DND-41 (cell line): ENCODE data around the gene COX6A2.

Experiments used
- ATAC-seq: fragments of 200-7000 bp; cut with Tn5 transposase; 3 replicates; pipeline ENCODE4 v1.9.1; 2021; ENCODE audit warnings: low read depth; ENCODE audit not compliant: insufficient read depth
- DNase-seq: peaks from one replicate; pipeline ENCODE4 v3.0.0-alpha.2; 2020
- H2AFZ ChIP-seq: 2 replicates; pipeline ENCODE4 v1.6.0; 2012; ENCODE audit warnings: low read depth, low read length
- H3K27ac ChIP-seq: 2 replicates; pipeline ENCODE4 v1.5.1; 2012; ENCODE audit warnings: low read length, inconsistent platforms
- H3K27me3 ChIP-seq: fragments of 200-600 bp; sonication (generic); 2 replicates; pipeline ENCODE4 v1.6.0; 2012; ENCODE audit warnings: low read length, mild to moderate bottlenecking, inconsistent platforms; ENCODE audit not compliant: insufficient read depth, poor library complexity
- H3K36me3 ChIP-seq: 2 replicates; pipeline ENCODE4 v1.5.1; 2012; ENCODE audit warnings: low read length, inconsistent platforms; ENCODE audit not compliant: insufficient read depth
- H3K4me1 ChIP-seq: 2 replicates; pipeline ENCODE4 v1.5.1; 2012; ENCODE audit warnings: mild to moderate bottlenecking, low read length; ENCODE audit not compliant: insufficient read depth
- H3K4me2 ChIP-seq: 2 replicates; pipeline ENCODE4 v1.6.0; 2012; ENCODE audit warnings: mild to moderate bottlenecking, moderate library complexity, low read length, inconsistent platforms; ENCODE audit not compliant: insufficient read depth
- H3K4me3 ChIP-seq, 2 experiments: fragments of 200-600 bp in 1 of 2; shearing (Covaris generic) in 1 of 2; 2 replicates each; pipeline ENCODE4 v1.5.1; 2012 to 2016; ENCODE audit warnings: inconsistent platforms in 2 of 2, low read length in 2 of 2, mild to moderate bottlenecking in 2 of 2, low read depth in 1 of 2, moderate library complexity in 1 of 2
- H3K79me2 ChIP-seq: 2 replicates; pipeline ENCODE4 v1.6.0; 2012; ENCODE audit warnings: low read length, inconsistent platforms; ENCODE audit not compliant: insufficient read depth
- H3K9ac ChIP-seq: 2 replicates; pipeline ENCODE4 v1.6.0; 2012; ENCODE audit warnings: low read depth, mild to moderate bottlenecking, inconsistent platforms, low read length, moderate library complexity
- H3K9me3 ChIP-seq: 2 replicates; pipeline ENCODE4 v1.5.1; 2012; ENCODE audit warnings: low read length, moderate library complexity, mild to moderate bottlenecking, inconsistent platforms; ENCODE audit not compliant: insufficient read depth, severe bottlenecking
- H4K20me1 ChIP-seq: 2 replicates; pipeline ENCODE4 v1.6.0; 2012; ENCODE audit warnings: low read length; ENCODE audit not compliant: insufficient read depth
- CTCF ChIP-seq: IDR thresholded peaks from 2 replicates; pipeline ENCODE4 v1.5.1; 2012; ENCODE audit warnings: borderline replicate concordance, low read length, moderate library complexity, mild to moderate bottlenecking; ENCODE audit not compliant: poor library complexity, severe bottlenecking; ENCODE audit errors: extremely low read depth
- EZH2 ChIP-seq: IDR thresholded peaks from 3 replicates; pipeline ENCODE4 v1.6.1; 2012; ENCODE audit warnings: borderline replicate concordance, low read depth, mild to moderate bottlenecking, moderate library complexity, low read length, inconsistent platforms; ENCODE audit not compliant: severe bottlenecking

COX6A2 gene

GRCh38 chr16:31461201-31461920 lies 33.2 kb upstream of the COX6A2 start:
- Histone ChIP-seq H3K79me2 (peaks cover 31% of the 10 kb centered on the region), H3K27me3 (no peaks in the 10 kb centered on the region), H3K9me3 (no peaks in the 10 kb centered on the region), H4K20me1 (peaks cover 21% of the 10 kb centered on the region), H3K9ac (no peak overlapping the region), H3K27ac (peak overlapping the region; percentile 13), H3K4me2 (peak overlapping the region; percentile 86; the same call in 1 of the 2 replicates), H3K36me3 (peaks cover 41% of the 10 kb centered on the region), H3K4me3 (no peak overlapping the region), H3K4me1 (peaks cover 39% of the 10 kb centered on the region), H2AFZ (no peak overlapping the region)
- DNase-seq (no peak), ATAC-seq (no peak)
- TF ChIP-seq EZH2 (no peak), CTCF (no peak)

- peaks cover 42% of the 10 kb centered on the region for H3K4me1 ChIP-seq
- TF ChIP-seq EZH2: no peak
- peak; percentile 74 for TF ChIP-seq CTCF
- ATAC-seq (no peak), DNase-seq (peak; percentile 44)
- peak overlapping the region; percentile 86 for H3K4me2 ChIP-seq
- H2AFZ ChIP-seq: peak overlapping the region; percentile 91
- H3K9ac ChIP-seq: peak overlapping the region; percentile 79
- peak overlapping the region; percentile 94 for H3K27ac ChIP-seq
- H3K4me3 ChIP-seq: peak overlapping the region; percentile 62 to 67; a peak in 3 of 4 replicates
- no peaks in the 10 kb centered on the region for H3K9me3 ChIP-seq
- peaks cover 40% of the 10 kb centered on the region for H3K36me3 ChIP-seq
- peaks cover 26% of the 10 kb centered on the region for H4K20me1 ChIP-seq
- H3K79me2 ChIP-seq: peaks cover 36% of the 10 kb centered on the region
- H3K27me3 ChIP-seq: no peaks in the 10 kb centered on the region
Observed at GRCh38 chr16:31460582-31461002, 32.4 kb upstream of the COX6A2 start.

DNA sequence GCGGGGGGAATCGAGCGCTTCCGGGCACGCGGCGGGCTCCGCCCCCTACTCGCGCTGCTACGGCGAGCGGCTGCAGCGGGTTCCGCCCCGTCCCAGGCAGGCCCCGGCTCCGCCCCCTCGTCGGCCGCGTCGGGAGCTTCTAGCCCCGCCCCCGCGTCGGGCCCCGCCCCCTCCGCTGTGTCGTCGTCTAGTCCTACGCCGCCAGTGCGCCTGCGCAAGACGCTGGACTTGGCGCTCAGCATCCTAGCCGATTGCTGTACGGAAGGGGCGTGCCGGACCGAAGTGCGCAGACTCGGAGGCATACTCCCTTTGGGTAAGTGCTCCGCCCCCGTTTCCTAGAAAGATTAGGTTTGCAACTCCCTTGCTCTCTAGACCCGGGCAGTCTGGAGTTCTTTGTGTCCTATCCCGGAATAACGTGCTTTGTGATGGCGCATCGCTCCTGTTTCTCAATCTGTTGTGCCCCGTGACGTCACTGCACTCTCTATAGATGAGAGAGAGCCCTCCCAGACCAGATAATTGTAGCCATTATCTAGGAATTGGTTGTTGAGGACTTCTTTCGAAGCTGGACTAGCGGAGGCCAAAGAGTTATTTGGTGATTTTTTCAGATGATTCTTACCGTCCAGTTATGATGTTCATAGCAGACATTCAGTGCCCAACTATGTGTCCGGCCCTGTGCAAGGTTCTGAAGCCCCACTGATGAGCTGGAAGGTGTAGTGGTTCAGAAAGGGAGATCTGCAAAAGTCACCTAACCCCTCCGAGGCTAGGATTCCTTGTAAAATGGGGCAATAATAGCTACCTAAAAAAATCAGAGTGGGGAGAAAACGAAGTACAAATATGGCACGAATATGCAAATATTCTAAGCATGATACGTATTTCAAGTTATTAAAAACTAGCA lies 31.8 kb upstream of the COX6A2 start:
- peaks cover 43% of the 10 kb centered on the region for H3K79me2 ChIP-seq
- peak overlapping the region; percentile 95 for H3K4me2 ChIP-seq
- DNase-seq (peak; percentile 100), ATAC-seq (peak; percentile 74)
- H3K27me3 ChIP-seq: no peaks in the 10 kb centered on the region
- TF ChIP-seq EZH2 (no peak), CTCF (no peak)
- H3K9me3 ChIP-seq: no peaks in the 10 kb centered on the region
- peak overlapping the region; percentile 80 for H3K9ac ChIP-seq
- peak overlapping the region; percentile 91 for H2AFZ ChIP-seq
- peaks cover 33% of the 10 kb centered on the region for H4K20me1 ChIP-seq
- H3K36me3 ChIP-seq: peaks cover 42% of the 10 kb centered on the region
- peak overlapping the region; percentile 97 for H3K27ac ChIP-seq
- H3K4me3 ChIP-seq: peak overlapping the region; percentile 62 to 74
- peaks cover 48% of the 10 kb centered on the region for H3K4me1 ChIP-seq
